ENCODE results near the gene SMYD3. TPM values are rescaled to one million over a fixed set of nuclear protein-coding genes. Genes with fewer than 3 reads are reported as not detected.

The SMYD3 gene
- total and polyA plus RNA-seq, 9 of the 15 experiments (the other 6 are each of a cell fraction or from before 2014, with no cell fraction given): 128 to 440 (median 197) TPM

DNA sequence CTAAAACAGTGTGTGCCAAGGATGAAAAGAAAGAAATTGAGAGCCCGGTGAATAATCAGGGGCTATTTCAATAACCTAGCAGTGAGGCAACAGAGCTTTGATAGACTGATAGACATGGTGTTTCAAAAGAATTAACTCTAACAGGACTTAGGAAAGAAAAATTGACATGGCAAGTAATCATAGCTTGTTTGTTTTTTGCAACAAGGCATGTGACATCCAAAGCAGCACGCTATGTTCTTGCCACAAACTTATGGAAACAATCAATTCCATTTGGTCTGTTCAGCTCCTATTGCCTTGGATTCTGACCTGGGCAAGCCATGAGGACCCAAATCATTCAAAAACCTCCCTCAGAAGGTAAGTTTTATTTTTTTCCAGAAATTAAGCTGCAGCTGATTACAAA lies 608.5 kb downstream of the SMYD3 start:
- WGBS (ENCODE audit: insufficient coverage, low coverage, missing lambda C conversion rate): 95% methylated on average over 2 of the region's 2 CpGs
- peaks cover 80% of the 10 kb centered on the region for H3K36me3 ChIP-seq (ENCODE audit: control insufficient read depth, insufficient read depth, low read length)
- no peaks in the 10 kb centered on the region; the same call in 1 of the 2 replicates for H4K20me1 ChIP-seq (replicated peaks; ENCODE audit: control insufficient read depth, insufficient read depth, low read length)
- TF ChIP-seq MYC (IDR thresholded peaks at IDR 0.05; ENCODE audit: low read depth, low read length): no peak
- no peak for TF ChIP-seq MYC (CRISPR knock-in tag; IDR thresholded peaks at IDR 0.05; ENCODE audit: borderline replicate concordance, low read depth)
- no peak for TF ChIP-seq XRCC4 (IDR thresholded peaks at IDR 0.05; ENCODE audit: extremely low read depth, insufficient read depth, insufficient read length)
- TF ChIP-seq GATAD2B (IDR thresholded peaks at IDR 0.05; ENCODE audit: borderline replicate concordance): no peak
- no peak for TF ChIP-seq CCAR2 (IDR thresholded peaks at IDR 0.05; ENCODE audit: low read depth, low read length)
- TF ChIP-seq CHD2 (IDR thresholded peaks at IDR 0.05; ENCODE audit: low read depth, low read length): no peak
- no peak for TF ChIP-seq TGIF2 (CRISPR knock-in tag; IDR thresholded peaks at IDR 0.05)
- TF ChIP-seq, protein P1, sequence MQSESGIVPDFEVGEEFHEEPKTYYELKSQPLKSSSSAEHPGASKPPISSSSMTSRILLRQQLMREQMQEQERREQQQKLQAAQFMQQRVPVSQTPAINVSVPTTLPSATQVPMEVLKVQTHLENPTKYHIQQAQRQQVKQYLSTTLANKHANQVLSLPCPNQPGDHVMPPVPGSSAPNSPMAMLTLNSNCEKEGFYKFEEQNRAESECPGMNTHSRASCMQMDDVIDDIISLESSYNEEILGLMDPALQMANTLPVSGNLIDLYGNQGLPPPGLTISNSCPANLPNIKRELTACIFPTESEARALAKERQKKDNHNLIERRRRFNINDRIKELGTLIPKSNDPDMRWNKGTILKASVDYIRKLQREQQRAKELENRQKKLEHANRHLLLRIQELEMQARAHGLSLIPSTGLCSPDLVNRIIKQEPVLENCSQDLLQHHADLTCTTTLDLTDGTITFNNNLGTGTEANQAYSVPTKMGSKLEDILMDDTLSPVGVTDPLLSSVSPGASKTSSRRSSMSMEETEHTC (IDR thresholded peaks at IDR 0.05): no peak
- TF ChIP-seq ZNF324 (CRISPR knock-in tag; IDR thresholded peaks at IDR 0.05): no peak
- no peak for TF ChIP-seq XRCC3 (IDR thresholded peaks at IDR 0.05)
- no peak for TF ChIP-seq THRAP3 (IDR thresholded peaks at IDR 0.05; ENCODE audit: borderline replicate concordance)
- TF ChIP-seq, protein P2, sequence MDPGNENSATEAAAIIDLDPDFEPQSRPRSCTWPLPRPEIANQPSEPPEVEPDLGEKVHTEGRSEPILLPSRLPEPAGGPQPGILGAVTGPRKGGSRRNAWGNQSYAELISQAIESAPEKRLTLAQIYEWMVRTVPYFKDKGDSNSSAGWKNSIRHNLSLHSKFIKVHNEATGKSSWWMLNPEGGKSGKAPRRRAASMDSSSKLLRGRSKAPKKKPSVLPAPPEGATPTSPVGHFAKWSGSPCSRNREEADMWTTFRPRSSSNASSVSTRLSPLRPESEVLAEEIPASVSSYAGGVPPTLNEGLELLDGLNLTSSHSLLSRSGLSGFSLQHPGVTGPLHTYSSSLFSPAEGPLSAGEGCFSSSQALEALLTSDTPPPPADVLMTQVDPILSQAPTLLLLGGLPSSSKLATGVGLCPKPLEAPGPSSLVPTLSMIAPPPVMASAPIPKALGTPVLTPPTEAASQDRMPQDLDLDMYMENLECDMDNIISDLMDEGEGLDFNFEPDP (CRISPR knock-in tag; IDR thresholded peaks at IDR 0.05): no peak
- TF ChIP-seq, protein P3, sequence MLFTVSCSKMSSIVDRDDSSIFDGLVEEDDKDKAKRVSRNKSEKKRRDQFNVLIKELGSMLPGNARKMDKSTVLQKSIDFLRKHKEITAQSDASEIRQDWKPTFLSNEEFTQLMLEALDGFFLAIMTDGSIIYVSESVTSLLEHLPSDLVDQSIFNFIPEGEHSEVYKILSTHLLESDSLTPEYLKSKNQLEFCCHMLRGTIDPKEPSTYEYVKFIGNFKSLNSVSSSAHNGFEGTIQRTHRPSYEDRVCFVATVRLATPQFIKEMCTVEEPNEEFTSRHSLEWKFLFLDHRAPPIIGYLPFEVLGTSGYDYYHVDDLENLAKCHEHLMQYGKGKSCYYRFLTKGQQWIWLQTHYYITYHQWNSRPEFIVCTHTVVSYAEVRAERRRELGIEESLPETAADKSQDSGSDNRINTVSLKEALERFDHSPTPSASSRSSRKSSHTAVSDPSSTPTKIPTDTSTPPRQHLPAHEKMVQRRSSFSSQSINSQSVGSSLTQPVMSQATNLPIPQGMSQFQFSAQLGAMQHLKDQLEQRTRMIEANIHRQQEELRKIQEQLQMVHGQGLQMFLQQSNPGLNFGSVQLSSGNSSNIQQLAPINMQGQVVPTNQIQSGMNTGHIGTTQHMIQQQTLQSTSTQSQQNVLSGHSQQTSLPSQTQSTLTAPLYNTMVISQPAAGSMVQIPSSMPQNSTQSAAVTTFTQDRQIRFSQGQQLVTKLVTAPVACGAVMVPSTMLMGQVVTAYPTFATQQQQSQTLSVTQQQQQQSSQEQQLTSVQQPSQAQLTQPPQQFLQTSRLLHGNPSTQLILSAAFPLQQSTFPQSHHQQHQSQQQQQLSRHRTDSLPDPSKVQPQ (CRISPR knock-in tag; IDR thresholded peaks at IDR 0.05; ENCODE audit: borderline replicate concordance): no peak
- intact Hi-C loops (cut with micrococcal nuclease) (no loop called here), in situ Hi-C loops (cut with MboI) (no loop called here)
- H3K9ac ChIP-seq (ENCODE audit: insufficient read depth in 1 of 2, low read depth in 2 of 2, low read length in 2 of 2): no peak overlapping the region
- ATAC-seq (no peak), DNase-seq (ENCODE audit: extremely low read depth in 1 of 4, low spot score in 3 of 4) (no peak), FAIRE-seq (no peak)
- ChIA-PET CTCF (ENCODE audit: low intra/inter-chr PET ratio) (no interaction called here), POLR2A (interaction anchor here (1.3 kb wide), 1 partner anchor 10 kb away, joined by 3 read pairs; no protein-coding TSS in a partner anchor)
- no peak overlapping the region for H3K27ac ChIP-seq (ENCODE audit: extremely low read depth, low read depth, low read length)
- H3K9me1 ChIP-seq (ENCODE audit: control insufficient read depth, insufficient read depth, low read length): peaks cover 4% of the 10 kb centered on the region
- no peak overlapping the region for H2AFZ ChIP-seq (ENCODE audit: low read depth, low read length)
- no peak overlapping the region for H3K4me2 ChIP-seq (ENCODE audit: insufficient read depth, low read length)
- BruUV-seq (replicated peaks): no TSS peak
- no peaks in the 10 kb centered on the region for H3K27me3 ChIP-seq (ENCODE audit: control insufficient read depth in 2 of 2, insufficient read depth in 2 of 2, low read length in 2 of 2)
- H3K4me3 ChIP-seq: no peak overlapping the region
- H3K79me2 ChIP-seq (ENCODE audit: control insufficient read depth, insufficient read depth, low read length): peaks cover 34% of the 10 kb centered on the region; the same call in 2 of the 3 replicates
- 0 out of 5 replicates have a peak, but pooled peaks cover 0 to 3% of the 10 kb centered on the region in 2 experiments for H3K4me1 ChIP-seq (replicated peaks in 1 of 2; ENCODE audit: control insufficient read depth in 2 of 2, insufficient read depth in 2 of 2, low read length in 2 of 2)
- peaks cover 10% of the 10 kb centered on the region for H3K9me3 ChIP-seq (replicated peaks; ENCODE audit: control insufficient read depth, insufficient read depth, low read depth, low read length)

All from K562 (cell line).